ENCODE measurements around the gene GRIK5. TPM values are rescaled to one million over a fixed set of nuclear protein-coding genes. Genes with fewer than 3 reads are reported as not detected.

The GRIK5 gene
- total and polyA plus RNA-seq, 2 experiments from 2014 or later = 0.50 to 0.60 TPM

DNA sequence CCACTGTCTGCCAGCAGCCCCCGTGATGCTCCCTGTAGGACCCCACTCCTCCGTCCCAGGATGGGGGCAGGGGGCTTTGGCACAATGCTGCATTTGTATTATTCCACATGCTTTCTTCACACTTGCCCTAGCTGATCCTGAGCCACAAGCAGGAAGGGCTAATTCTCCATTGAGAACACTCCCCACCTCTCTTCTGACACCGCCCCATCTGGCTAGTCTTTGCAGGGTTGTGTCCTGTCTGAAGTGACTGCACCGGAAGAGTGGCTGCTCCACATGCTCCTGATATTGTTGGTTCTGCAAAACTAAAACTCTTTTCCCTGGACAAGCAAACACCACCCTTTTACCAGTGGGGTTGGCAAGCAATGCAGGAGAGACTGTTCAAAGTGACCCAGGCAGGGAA is 23.9 kb upstream of the GRIK5 start:
- no peak overlapping the region for H3K4me3 ChIP-seq
- peaks cover 7% of the 10 kb centered on the region for H3K27me3 ChIP-seq
- H4K20me1 ChIP-seq (ENCODE audit: insufficient read depth, poor library complexity, severe bottlenecking) = no peaks in the 10 kb centered on the region
- no peak for DNase-seq (ENCODE audit: low spot score)
- TF ChIP-seq EZH2 (IDR thresholded peaks at IDR 0.05; ENCODE audit: borderline replicate concordance) = no peak
- no peak for TF ChIP-seq EZH2phosphoT487 (IDR thresholded peaks at IDR 0.05; ENCODE audit: low read depth, severe bottlenecking, unreplicated experiment)
- TF ChIP-seq, protein P1, sequence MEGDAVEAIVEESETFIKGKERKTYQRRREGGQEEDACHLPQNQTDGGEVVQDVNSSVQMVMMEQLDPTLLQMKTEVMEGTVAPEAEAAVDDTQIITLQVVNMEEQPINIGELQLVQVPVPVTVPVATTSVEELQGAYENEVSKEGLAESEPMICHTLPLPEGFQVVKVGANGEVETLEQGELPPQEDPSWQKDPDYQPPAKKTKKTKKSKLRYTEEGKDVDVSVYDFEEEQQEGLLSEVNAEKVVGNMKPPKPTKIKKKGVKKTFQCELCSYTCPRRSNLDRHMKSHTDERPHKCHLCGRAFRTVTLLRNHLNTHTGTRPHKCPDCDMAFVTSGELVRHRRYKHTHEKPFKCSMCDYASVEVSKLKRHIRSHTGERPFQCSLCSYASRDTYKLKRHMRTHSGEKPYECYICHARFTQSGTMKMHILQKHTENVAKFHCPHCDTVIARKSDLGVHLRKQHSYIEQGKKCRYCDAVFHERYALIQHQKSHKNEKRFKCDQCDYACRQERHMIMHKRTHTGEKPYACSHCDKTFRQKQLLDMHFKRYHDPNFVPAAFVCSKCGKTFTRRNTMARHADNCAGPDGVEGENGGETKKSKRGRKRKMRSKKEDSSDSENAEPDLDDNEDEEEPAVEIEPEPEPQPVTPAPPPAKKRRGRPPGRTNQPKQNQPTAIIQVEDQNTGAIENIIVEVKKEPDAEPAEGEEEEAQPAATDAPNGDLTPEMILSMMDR (IDR thresholded peaks at IDR 0.05; ENCODE audit: poor library complexity) = no peak
- no peaks in the 10 kb centered on the region for H3K79me2 ChIP-seq
- WGBS (ENCODE audit: low lambda C conversion rate, missing lambda C conversion rate) = 78% methylated on average over 4 of the region's 4 CpGs
- H3K36me3 ChIP-seq (replicated peaks; ENCODE audit: insufficient read depth, low read depth) = no peaks in the 10 kb centered on the region
- no peaks in the 10 kb centered on the region for H3K9me2 ChIP-seq (replicated peaks; ENCODE audit: insufficient read depth)
- H3K4me2 ChIP-seq = no peak overlapping the region
- H3K9me3 ChIP-seq (ENCODE audit: low read depth) = no peaks in the 10 kb centered on the region
- H3K4me1 ChIP-seq (ENCODE audit: insufficient read depth) = no peaks in the 10 kb centered on the region
- no peak overlapping the region for H2AFZ ChIP-seq
- H3K27ac ChIP-seq = no peak overlapping the region

DNA sequence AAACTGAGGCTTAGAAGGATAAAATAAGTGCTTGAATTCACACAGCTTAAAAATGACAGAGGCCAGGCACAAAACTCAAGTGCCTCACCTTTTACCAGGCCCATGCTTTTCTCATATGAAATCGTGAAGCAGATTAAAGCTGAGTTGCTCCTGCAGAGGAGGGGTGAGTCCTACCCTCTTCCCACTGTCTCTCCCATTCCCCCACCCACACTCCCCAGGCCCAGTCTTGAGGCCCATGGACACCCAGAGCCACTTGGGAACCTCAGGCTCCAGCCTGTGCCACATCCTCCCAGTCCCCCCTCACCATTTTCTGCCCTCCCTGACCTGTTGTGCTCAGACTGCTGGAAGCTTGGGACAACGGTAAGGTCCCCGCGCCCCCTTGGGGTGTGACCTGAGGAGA is 23.5 kb upstream of the GRIK5 start:
- Histone ChIP-seq H3K4me2 (no peak overlapping the region), H3K4me3 (no peak overlapping the region), H3K27me3 (peaks cover 7% of the 10 kb centered on the region), H3K9me3 (ENCODE audit: low read depth) (no peaks in the 10 kb centered on the region), H4K20me1 (ENCODE audit: insufficient read depth, poor library complexity, severe bottlenecking) (no peaks in the 10 kb centered on the region), H3K9me2 (replicated peaks; ENCODE audit: insufficient read depth) (no peaks in the 10 kb centered on the region), H3K27ac (no peak overlapping the region), H3K36me3 (replicated peaks; ENCODE audit: insufficient read depth, low read depth) (no peaks in the 10 kb centered on the region), H3K4me1 (ENCODE audit: insufficient read depth) (no peaks in the 10 kb centered on the region), H2AFZ (no peak overlapping the region), H3K79me2 (no peaks in the 10 kb centered on the region)
- no peak for DNase-seq (ENCODE audit: low spot score)
- TF ChIP-seq EZH2phosphoT487 (IDR thresholded peaks at IDR 0.05; ENCODE audit: low read depth, severe bottlenecking, unreplicated experiment) (no peak), EZH2 (IDR thresholded peaks at IDR 0.05; ENCODE audit: borderline replicate concordance) (no peak)
- TF ChIP-seq, protein P1 (IDR thresholded peaks at IDR 0.05; ENCODE audit: poor library complexity) = no peak
- WGBS (ENCODE audit: low lambda C conversion rate, missing lambda C conversion rate) = 72% methylated on average over 4 of the region's 4 CpGs

DNA sequence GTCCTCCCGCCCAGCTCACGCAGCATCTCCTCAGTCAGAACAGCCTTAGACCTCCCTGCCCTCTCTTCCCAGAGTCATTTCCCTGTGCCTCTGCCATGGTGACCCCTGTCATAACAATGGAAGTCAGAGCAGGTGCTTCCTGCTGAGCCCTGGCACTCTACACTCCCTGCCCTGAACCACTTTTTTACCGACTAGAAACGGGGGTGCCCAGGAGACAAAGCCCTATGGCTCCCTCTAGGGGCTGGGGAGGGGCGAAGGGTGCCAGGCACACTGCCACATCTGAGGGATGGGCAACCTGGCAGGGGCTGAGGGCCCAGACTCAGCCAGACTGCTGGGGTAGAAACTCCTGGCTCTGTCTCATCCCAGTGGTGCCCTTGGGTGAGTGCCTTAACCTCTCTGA is 22.3 kb upstream of the GRIK5 start:
- Histone ChIP-seq H2AFZ (no peak overlapping the region), H3K27me3 (peaks cover 7% of the 10 kb centered on the region), H3K9me3 (ENCODE audit: low read depth) (no peaks in the 10 kb centered on the region), H3K4me3 (no peak overlapping the region), H3K4me2 (no peak overlapping the region), H3K4me1 (ENCODE audit: insufficient read depth) (no peaks in the 10 kb centered on the region), H3K9me2 (replicated peaks; ENCODE audit: insufficient read depth) (no peaks in the 10 kb centered on the region), H3K79me2 (no peaks in the 10 kb centered on the region), H3K36me3 (replicated peaks; ENCODE audit: insufficient read depth, low read depth) (no peaks in the 10 kb centered on the region), H4K20me1 (ENCODE audit: insufficient read depth, poor library complexity, severe bottlenecking) (no peaks in the 10 kb centered on the region), H3K27ac (no peak overlapping the region)
- TF ChIP-seq, protein P1 (IDR thresholded peaks at IDR 0.05; ENCODE audit: poor library complexity) = peak; percentile 9
- no peak for TF ChIP-seq EZH2phosphoT487 (IDR thresholded peaks at IDR 0.05; ENCODE audit: low read depth, severe bottlenecking, unreplicated experiment)
- TF ChIP-seq EZH2 (IDR thresholded peaks at IDR 0.05; ENCODE audit: borderline replicate concordance) = no peak
- 59% methylated on average over 5 of the region's 5 CpGs for WGBS (ENCODE audit: low lambda C conversion rate, missing lambda C conversion rate)
- no peak for DNase-seq (ENCODE audit: low spot score)

DNA sequence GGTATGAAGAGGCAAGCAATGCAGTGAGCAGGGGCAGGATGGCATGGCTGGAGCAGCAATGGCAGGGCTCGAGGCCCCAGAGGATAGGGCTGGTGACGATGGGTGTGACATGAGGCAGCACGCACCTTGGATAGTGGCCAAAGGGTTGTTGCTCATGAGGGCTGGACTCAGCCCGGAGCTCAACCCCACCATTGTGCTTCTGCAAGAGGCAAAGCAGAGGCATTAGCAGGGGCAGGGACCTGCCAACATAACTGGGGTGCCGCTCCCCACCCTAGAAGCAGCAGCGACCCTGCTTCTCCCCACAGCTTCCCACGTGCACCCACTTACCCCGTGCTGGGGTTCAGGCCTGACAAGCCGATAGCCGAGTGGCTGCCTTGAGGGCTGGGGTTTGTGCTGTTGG is 21.7 kb upstream of the GRIK5 start:
- WGBS (ENCODE audit: low lambda C conversion rate, missing lambda C conversion rate) = 86% methylated on average over 8 of the region's 10 CpGs
- H3K27ac ChIP-seq = no peak overlapping the region
- H3K27me3 ChIP-seq = peaks cover 6% of the 10 kb centered on the region
- no peak for DNase-seq (ENCODE audit: low spot score)
- no peaks in the 10 kb centered on the region for H3K79me2 ChIP-seq
- no peak for TF ChIP-seq EZH2 (IDR thresholded peaks at IDR 0.05; ENCODE audit: borderline replicate concordance)
- TF ChIP-seq, protein P1 (IDR thresholded peaks at IDR 0.05; ENCODE audit: poor library complexity) = no peak
- TF ChIP-seq EZH2phosphoT487 (IDR thresholded peaks at IDR 0.05; ENCODE audit: low read depth, severe bottlenecking, unreplicated experiment) = no peak
- no peaks in the 10 kb centered on the region for H4K20me1 ChIP-seq (ENCODE audit: insufficient read depth, poor library complexity, severe bottlenecking)
- H3K4me1 ChIP-seq (ENCODE audit: insufficient read depth) = no peaks in the 10 kb centered on the region
- H2AFZ ChIP-seq = no peak overlapping the region
- no peaks in the 10 kb centered on the region for H3K36me3 ChIP-seq (replicated peaks; ENCODE audit: insufficient read depth, low read depth)
- no peaks in the 10 kb centered on the region for H3K9me3 ChIP-seq (ENCODE audit: low read depth)
- no peak overlapping the region for H3K4me3 ChIP-seq
- no peak overlapping the region for H3K4me2 ChIP-seq
- H3K9me2 ChIP-seq (replicated peaks; ENCODE audit: insufficient read depth) = no peaks in the 10 kb centered on the region
